Fibroblast of skin of right biceps (primary cell): ENCODE data around the gene KIF6.
"Not testable (repeated sequence)": the region's sequence is repeated elsewhere in the genome, so short reads cannot be mapped to it uniquely, and the experiment has no call there.

Experiments
- DNase-seq: peaks from one replicate; pipeline ENCODE4 v3.0.0-alpha.2; 2013

Gene KIF6

GRCh38 chr6:39724787-39725631, at the start of gene KIF6:
Gene KIF6, minus strand, starts transcription at chr6:39725408. Its CDS starts 98 bp downstream, at chr6:39725310.
- peak; percentile 90 for DNase-seq

- no peak for DNase-seq
Observed at GRCh38 chr6:39773782-39774181, 48.6 kb upstream of the KIF6 start.

- peak; percentile 64 for DNase-seq
Observed at GRCh38 chr6:39772559-39773273, 47.5 kb upstream of the KIF6 start.

GRCh38 chr6:39770446-39770845, 45.2 kb upstream of the KIF6 start:
- no peak for DNase-seq

GRCh38 chr6:39769012-39769411, 43.8 kb upstream of the KIF6 start:
- DNase-seq: no peak

- no peak for DNase-seq
Observed at GRCh38 chr6:39765508-39766065, 40.4 kb upstream of the KIF6 start.

- peak; percentile 12 for DNase-seq
Observed at GRCh38 chr6:39760226-39760952, 35.2 kb upstream of the KIF6 start.

- DNase-seq: no peak
Observed at GRCh38 chr6:39758905-39759605, 33.8 kb upstream of the KIF6 start.

GRCh38 chr6:39756582-39756981, 31.4 kb upstream of the KIF6 start:
- no peak for DNase-seq

GRCh38 chr6:39755231-39755630, 30.0 kb upstream of the KIF6 start:
- peak; percentile 26 for DNase-seq

GRCh38 chr6:39754514-39755115, 29.4 kb upstream of the KIF6 start:
- DNase-seq: peak; percentile 9

- no peak for DNase-seq
Observed at GRCh38 chr6:39753725-39754045, 28.5 kb upstream of the KIF6 start.

GRCh38 chr6:39752835-39753724, 27.9 kb upstream of the KIF6 start:
- DNase-seq: no peak

- no peak for DNase-seq
Observed at GRCh38 chr6:39746795-39747194, 21.6 kb upstream of the KIF6 start.

GRCh38 chr6:39733704-39734103, 8.5 kb upstream of the KIF6 start:
- no peak for DNase-seq

- no peak for DNase-seq
Observed at GRCh38 chr6:39731565-39731964, 6.4 kb upstream of the KIF6 start.

- DNase-seq: no peak
Observed at GRCh38 chr6:39729945-39730344, 4.7 kb upstream of the KIF6 start.

GRCh38 chr6:39725632-39725997, 407 bp upstream of the KIF6 start:
- no peak for DNase-seq

GRCh38 chr6:39723350-39723749, 1.9 kb downstream of the KIF6 start:
- not testable (repeated sequence) for DNase-seq

- no peak for DNase-seq
Observed at GRCh38 chr6:39714802-39715201, 10.4 kb downstream of the KIF6 start.

GRCh38 chr6:39707962-39708683, 17.1 kb downstream of the KIF6 start:
- DNase-seq: peak; percentile 58
